Head of caudate nucleus (tissue), 42 donors: ENCODE measurements around the gene TCP11X1.
"Not testable (repeated sequence)": the region's sequence is repeated elsewhere in the genome, so short reads cannot be mapped to it uniquely, and the experiment has no call there.

Source experiments
- DNase-seq, 42 donors: peaks; one replicate each; pipeline versions ENCODE4 v3.0.0 to v3.0.0-alpha.2; 2020 to 2021; ENCODE audit warnings: mixed read lengths in 7 of 42
- intact Hi-C: fragments of 100-400 bp; cut with DNase I; formaldehyde crosslinking; loops from one replicate; pipeline ENCODE4 v1.15.0; 2022

Gene TCP11X1

DNA sequence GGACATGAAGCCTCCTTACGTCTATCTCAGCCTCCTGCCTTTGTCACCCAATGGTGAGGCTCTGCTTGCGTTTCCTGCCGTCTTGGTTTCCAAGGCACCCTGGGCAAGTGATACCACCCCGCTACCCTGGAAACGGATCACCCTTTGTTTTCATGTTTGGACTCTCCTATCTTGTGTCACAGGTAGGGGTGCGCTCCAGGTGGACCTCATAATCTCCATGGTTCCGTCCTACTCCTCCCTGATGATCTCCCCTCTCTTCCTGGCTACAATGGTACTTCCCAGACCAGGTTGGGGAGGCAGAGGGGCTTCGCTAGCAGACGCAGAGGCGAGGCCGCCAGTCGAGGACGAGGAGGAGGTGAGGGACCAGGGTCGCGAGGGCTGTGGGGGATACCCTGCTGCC is at the start of gene TCP11X1:
TSS of gene TCP11X1 (plus strand) at position 316 of the 400 bp plus-strand sequence.
- DNase-seq, intact Hi-C loops: not testable (repeated sequence)

GRCh38 chrX:102185967-102186720 is 29.0 kb upstream of the TCP11X1 start:
- intact Hi-C loops = no loop called here
- no peak for DNase-seq

- intact Hi-C loops, DNase-seq: not testable (repeated sequence)
These were observed 7.2 kb upstream of the TCP11X1 start for GRCh38 chrX:102207940-102208339.

DNA sequence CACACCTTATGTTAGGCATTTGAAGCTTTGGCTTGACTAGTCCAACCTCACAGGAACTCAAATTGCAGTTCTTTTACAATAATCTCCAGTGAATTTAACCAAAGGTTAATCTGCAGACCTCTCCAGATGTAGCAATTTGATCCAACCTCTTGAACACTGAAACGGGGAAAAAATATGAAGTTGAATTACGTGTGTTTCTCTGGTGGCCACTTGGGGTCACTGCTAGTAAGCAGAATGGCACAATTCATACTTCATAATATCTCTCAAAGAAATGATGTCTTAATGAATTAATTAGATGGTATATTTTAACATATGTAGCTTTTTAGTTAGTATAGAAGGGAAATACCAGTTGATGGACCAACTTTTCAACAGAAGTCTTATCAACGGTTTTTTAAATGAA is 1.4 kb downstream of the TCP11X1 start:
- DNase-seq, intact Hi-C loops: not testable (repeated sequence)

DNA sequence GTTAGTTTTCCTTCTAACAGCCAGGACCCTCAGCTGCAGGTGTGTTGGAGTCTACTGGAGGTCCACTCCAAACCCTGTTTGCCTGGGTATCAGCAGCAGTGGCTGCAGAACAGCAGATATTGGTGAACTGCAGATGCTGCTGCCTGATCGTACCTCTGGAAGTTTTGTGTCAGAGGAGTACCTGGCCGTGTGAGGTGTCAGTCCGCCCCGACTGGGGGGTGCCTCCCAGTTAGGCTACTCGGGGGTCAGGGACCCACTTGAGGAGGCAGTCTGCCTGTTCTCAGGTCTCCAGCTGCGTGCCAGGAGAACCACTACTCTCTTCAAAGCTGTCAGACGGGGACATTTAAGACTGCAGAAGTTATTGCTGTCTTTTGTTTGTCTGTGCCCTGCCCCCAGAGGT is 20.6 kb downstream of the TCP11X1 start:
- DNase-seq = peak in 3 of 42 donors; percentile 3 to 23 (median 3)
- intact Hi-C loops = not testable (repeated sequence)

DNA sequence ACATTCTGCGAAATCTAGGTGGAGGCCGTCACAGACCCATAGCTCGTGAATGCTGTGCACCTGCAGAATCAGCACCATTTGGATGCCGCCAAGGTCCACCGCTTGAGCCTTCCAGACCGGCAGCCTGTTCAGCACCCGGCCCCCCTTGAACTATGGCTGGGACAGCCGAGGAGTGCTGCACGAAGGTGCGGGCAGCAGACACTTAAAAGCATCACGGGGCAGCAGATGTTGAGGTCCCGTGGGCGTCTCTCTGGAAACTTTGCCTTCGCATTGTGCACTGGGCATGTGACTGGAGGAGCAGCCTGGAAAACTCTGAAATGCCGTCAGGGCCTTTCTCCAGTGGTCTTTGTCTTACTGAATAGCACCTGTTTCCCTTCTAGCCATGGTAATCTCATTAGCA is 25.2 kb downstream of the TCP11X1 start:
- intact Hi-C loops = not testable (repeated sequence)
- peak in 4 of 42 donors; percentile 0 to 2 (median 0) for DNase-seq

GRCh38 chrX:102246893-102247292 is 31.8 kb downstream of the TCP11X1 start, which contains the start of gene NXF2:
NXF2 (plus strand) TSS chrX:102247167; CDS start chrX:102307079, 59,912 bp downstream.
- DNase-seq, intact Hi-C loops: not testable (repeated sequence)

GRCh38 chrX:102272231-102272630 is 57.1 kb downstream of the TCP11X1 start:
- DNase-seq, intact Hi-C loops: not testable (repeated sequence)
